Neural cell (in vitro differentiated cells): ENCODE results near the gene COL1A1.

Experiments used
- EP300 ChIP-seq: fragments of 450-650 bp; conservative IDR thresholded peaks from 2 replicates; pipeline ENCODE4 v1.6.1; 2014; ENCODE audit warnings: antibody characterized with exemption, mild to moderate bottlenecking, moderate library complexity; ENCODE audit not compliant: poor library complexity, severe bottlenecking
- EZH2 ChIP-seq: fragments of 200-600, 300-800 bp; shearing (Covaris generic), sonication (generic); IDR thresholded peaks from 2 replicates; pipeline ENCODE4 v1.6.1; 2014; ENCODE audit warnings: antibody characterized with exemption, low read length, borderline replicate concordance, mild to moderate bottlenecking; ENCODE audit not compliant: insufficient read depth, poor library complexity, severe bottlenecking
- POLR2AphosphoS5 ChIP-seq: IDR thresholded peaks from 2 replicates; pipeline ENCODE4 v1.6.1; 2012
- SMC3 ChIP-seq: fragments of 450-650 bp; conservative IDR thresholded peaks from 2 replicates; pipeline ENCODE4 v1.6.1; 2014; ENCODE audit warnings: antibody characterized with exemption, mild to moderate bottlenecking, moderate library complexity; ENCODE audit not compliant: poor library complexity
- TF ChIP-seq, protein P1 (sequence below): fragments of 450-650 bp; IDR thresholded peaks from 2 replicates; pipeline ENCODE4 v1.5.1; 2014; ENCODE audit warnings: antibody characterized with exemption, mild to moderate bottlenecking, moderate library complexity; ENCODE audit not compliant: poor library complexity, severe bottlenecking
- TF ChIP-seq, protein P2 (sequence below): IDR thresholded peaks from 2 replicates; pipeline ENCODE4 v1.6.1; 2012; ENCODE audit warnings: borderline replicate concordance

DNA sequence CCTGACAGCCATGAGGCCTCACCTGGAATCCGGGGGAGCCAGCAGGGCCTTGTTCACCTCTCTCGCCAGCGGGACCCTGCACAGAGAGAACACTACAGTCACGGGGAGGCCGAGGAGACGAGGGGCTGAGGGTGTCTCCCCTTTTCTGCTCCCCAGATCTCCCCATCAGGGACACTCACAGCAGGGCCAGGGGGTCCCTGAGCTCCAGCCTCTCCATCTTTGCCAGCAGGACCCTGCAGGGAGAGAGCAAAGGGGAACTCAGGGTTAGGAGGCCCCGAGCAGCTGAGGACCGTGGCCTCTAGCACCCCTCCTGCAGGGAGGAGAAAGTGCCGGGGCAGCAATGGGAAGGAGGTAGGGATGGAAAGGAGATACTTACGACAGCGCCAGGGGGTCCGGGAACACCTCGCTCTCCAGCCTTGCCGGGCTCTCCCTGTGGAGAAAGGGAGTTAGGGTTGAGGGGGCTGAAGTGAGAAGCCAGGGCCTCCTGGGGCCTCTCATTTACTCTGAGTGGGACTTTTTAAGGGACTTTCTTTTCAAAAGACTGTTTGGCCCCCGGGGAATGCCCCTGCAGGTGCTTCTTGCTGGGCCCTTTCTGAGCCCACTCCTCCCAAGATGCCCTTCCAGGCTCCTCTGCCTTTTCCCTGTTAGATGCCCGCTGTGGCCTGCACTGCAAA, 8.7 kb downstream of the COL1A1 start:
- TF ChIP-seq, protein P1, sequence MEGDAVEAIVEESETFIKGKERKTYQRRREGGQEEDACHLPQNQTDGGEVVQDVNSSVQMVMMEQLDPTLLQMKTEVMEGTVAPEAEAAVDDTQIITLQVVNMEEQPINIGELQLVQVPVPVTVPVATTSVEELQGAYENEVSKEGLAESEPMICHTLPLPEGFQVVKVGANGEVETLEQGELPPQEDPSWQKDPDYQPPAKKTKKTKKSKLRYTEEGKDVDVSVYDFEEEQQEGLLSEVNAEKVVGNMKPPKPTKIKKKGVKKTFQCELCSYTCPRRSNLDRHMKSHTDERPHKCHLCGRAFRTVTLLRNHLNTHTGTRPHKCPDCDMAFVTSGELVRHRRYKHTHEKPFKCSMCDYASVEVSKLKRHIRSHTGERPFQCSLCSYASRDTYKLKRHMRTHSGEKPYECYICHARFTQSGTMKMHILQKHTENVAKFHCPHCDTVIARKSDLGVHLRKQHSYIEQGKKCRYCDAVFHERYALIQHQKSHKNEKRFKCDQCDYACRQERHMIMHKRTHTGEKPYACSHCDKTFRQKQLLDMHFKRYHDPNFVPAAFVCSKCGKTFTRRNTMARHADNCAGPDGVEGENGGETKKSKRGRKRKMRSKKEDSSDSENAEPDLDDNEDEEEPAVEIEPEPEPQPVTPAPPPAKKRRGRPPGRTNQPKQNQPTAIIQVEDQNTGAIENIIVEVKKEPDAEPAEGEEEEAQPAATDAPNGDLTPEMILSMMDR: no peak
- TF ChIP-seq EZH2 (no peak), POLR2AphosphoS5 (no peak), SMC3 (no peak), EP300 (no peak)
- TF ChIP-seq, protein P2, sequence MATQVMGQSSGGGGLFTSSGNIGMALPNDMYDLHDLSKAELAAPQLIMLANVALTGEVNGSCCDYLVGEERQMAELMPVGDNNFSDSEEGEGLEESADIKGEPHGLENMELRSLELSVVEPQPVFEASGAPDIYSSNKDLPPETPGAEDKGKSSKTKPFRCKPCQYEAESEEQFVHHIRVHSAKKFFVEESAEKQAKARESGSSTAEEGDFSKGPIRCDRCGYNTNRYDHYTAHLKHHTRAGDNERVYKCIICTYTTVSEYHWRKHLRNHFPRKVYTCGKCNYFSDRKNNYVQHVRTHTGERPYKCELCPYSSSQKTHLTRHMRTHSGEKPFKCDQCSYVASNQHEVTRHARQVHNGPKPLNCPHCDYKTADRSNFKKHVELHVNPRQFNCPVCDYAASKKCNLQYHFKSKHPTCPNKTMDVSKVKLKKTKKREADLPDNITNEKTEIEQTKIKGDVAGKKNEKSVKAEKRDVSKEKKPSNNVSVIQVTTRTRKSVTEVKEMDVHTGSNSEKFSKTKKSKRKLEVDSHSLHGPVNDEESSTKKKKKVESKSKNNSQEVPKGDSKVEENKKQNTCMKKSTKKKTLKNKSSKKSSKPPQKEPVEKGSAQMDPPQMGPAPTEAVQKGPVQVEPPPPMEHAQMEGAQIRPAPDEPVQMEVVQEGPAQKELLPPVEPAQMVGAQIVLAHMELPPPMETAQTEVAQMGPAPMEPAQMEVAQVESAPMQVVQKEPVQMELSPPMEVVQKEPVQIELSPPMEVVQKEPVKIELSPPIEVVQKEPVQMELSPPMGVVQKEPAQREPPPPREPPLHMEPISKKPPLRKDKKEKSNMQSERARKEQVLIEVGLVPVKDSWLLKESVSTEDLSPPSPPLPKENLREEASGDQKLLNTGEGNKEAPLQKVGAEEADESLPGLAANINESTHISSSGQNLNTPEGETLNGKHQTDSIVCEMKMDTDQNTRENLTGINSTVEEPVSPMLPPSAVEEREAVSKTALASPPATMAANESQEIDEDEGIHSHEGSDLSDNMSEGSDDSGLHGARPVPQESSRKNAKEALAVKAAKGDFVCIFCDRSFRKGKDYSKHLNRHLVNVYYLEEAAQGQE: no peak
